ENCODE measurements around the gene SPATA1.
A peak's percentile ranks its signal among the peaks of the same experiment; 100 is the strongest.
"Not testable (repeated sequence)": the region's sequence is repeated elsewhere in the genome, so short reads cannot be mapped to it uniquely, and the experiment has no call there.

SPATA1 gene

DNA sequence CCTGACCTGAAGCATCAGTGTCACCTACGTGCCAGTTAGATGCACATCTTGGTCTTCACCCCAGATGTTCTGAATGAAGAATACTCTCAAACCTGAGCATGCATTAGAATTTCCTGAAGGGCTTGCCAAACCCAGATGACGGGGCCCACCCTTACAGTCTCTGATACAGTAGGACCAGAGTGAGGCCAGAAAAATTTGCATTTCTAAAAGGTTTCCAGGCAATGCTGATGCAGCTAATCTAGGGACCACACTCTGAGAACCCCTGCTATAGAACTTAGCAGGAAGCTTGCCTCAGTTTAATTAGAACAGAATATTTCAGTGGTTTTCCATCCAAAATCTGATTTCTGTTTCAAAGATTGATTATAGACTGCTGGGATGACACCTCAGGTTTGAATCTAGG is 77.9 kb downstream of the SPATA1 start:
- DNase-seq (ENCODE audit: low read depth, low spot score): no peak
- H3K27ac ChIP-seq: no peak overlapping the region

DNA sequence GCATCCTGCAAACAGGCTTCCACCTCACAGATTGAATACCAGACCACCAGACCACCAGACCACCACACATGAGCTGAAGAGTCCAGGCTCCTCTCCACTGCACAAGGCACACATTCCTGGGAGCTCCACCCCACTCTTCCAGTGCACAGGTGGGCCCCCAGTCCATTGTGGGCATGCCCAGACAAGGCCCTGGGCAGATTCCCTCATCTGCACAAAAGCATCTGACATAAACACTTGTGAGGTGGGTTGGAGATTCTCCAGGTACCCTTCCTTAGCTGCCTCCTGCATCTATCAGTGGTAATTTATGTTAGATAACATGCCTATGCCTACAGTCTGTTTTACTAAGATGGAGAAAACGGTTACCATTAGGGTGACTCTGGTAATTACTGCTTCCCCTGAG is 79.6 kb downstream of the SPATA1 start:
- DNase-seq (ENCODE audit: low read depth, low spot score): no peak

DNA sequence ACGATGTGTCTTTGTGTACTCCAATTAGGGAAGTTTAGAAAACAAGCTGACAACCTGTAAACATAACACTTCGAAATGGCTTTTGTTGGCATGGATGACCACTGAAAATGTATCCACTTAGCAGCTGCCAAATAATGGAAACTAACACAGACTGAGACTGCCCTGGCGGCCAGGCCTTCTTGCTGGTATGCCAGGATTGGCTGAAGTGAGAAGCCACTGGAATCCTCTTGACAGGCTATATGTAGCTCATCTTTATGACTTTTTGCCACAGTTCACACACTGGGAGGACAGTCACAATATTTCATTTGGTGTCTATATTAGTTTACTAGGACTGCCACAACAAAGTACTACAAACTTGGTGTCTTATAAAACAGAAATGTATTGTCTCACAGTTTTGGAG is 80.9 kb downstream of the SPATA1 start:
- no peak for DNase-seq (ENCODE audit: low read depth, low spot score)

More for the DNA sequence above, 79.6 kb downstream of the SPATA1 start:
- H3K27ac ChIP-seq: no peak overlapping the region

GRCh38 chr1:84594959-84595358 is 88.8 kb downstream of the SPATA1 start:
- not testable (repeated sequence) for DNase-seq (ENCODE audit: low read depth, low spot score); H3K27ac ChIP-seq

More for the DNA sequence above, 80.9 kb downstream of the SPATA1 start:
- no peak overlapping the region for H3K27ac ChIP-seq

GRCh38 chr1:84597011-84597410 is 90.8 kb downstream of the SPATA1 start:
- no peak overlapping the region for H3K27ac ChIP-seq
- no peak for DNase-seq (ENCODE audit: low read depth, low spot score)

GRCh38 chr1:84598418-84598817 is 92.2 kb downstream of the SPATA1 start:
- no peak for DNase-seq (ENCODE audit: low read depth, low spot score)

GRCh38 chr1:84598846-84599741 is 92.9 kb downstream of the SPATA1 start:
- H3K27ac ChIP-seq: peak overlapping the region; percentile 48
- peak; percentile 52 for DNase-seq (ENCODE audit: low read depth, low spot score)

More at GRCh38 chr1:84598418-84598817, 92.2 kb downstream of the SPATA1 start:
- no peak overlapping the region for H3K27ac ChIP-seq

DNA sequence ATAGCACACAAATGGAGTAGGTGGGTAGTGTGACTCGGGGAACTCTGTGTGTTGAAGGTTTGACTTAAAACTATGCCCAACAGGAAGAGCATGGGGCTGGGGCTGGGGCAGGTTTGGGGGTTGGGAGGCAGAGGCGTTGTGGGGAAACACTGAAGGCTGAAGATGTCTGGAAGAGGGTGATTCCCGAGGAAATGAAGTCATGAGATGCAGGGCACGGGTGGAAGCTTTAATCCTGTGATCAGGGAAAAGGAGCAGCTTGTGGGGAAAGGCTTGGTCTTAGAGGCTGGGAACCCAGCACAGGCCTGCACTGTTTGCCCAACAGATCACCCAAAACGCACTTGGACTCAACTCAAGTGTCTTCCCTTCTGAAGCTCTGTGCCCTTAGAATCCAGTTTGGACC is 94.6 kb downstream of the SPATA1 start:
- H3K27ac ChIP-seq: no peak overlapping the region
- no peak for DNase-seq (ENCODE audit: low read depth, low spot score)

- peak overlapping the region; percentile 54 for H3K27ac ChIP-seq
- no peak for DNase-seq (ENCODE audit: low read depth, low spot score)
These were observed 97.0 kb downstream of the SPATA1 start for GRCh38 chr1:84603223-84603622.

DNA sequence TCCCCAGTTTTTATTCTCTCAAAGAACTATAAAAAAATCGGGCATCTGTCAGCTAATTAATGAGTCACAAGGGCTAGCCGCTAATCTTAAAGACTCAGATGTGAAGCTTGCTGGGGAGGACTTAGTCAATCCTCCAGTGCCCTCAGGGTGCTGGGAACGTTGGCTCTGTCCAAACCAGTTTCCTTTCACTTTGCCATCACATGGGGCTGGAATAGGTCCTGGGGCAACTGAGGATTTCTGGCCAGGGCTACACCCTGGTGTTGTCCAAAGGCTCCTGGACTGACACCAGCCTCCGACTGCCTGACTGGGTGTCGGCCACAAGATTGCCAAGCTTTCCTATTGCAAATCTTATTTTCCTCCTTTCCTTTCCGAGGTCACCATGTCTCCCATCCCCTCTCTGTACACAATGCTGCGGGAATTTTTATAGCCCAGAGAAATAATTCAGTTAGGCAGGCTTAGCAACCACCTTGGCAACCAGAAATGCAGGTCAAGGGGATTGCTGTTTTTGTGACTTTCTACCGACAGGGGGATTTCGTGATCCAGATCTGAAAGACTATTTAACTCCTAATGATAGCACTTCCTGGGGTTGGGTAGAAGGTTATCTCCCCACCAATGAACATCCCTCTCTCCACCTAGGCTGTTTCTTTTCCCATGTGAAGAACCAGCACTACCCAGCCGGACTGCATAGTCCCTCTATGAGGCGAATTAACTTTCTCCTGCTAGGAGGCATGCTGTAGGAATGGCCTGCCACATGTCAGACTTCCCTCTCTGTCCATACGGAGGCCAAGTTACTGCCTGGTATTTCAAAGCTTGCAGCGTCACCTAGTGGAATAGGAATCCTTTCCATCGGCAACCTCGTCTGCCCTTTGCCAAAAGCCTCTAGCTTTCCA is 98.0 kb downstream of the SPATA1 start:
- peak overlapping the region; percentile 54 for H3K27ac ChIP-seq
- DNase-seq (ENCODE audit: low read depth, low spot score): peak; percentile 88

DNA sequence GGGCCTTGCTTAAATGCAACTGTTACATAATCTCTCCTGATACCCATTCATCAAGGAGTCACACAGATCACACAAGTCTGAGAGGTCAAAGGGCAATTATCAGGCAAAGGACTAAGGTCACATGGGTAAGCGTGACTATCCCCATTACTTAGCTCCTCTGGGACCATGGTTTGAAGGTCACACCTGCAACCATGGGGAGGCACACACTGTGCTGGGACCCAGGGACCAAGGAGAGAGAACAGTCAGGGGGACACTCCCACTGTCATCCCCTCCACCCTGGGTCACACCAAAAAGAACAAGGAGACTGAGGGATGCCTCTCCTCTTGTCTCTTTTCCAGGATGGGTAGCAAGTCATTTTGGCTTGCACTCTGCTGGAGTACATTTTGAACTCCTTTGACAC is 99.0 kb downstream of the SPATA1 start:
- DNase-seq (ENCODE audit: low read depth, low spot score): no peak
- H3K27ac ChIP-seq: no peak overlapping the region

GRCh38 chr1:84606977-84607376 is 100.8 kb downstream of the SPATA1 start:
- DNase-seq (ENCODE audit: low read depth, low spot score): no peak
- no peak overlapping the region for H3K27ac ChIP-seq

- no peak for DNase-seq (ENCODE audit: low read depth, low spot score)
- no peak overlapping the region for H3K27ac ChIP-seq
These were observed 104.9 kb downstream of the SPATA1 start for GRCh38 chr1:84611091-84611490.

DNA sequence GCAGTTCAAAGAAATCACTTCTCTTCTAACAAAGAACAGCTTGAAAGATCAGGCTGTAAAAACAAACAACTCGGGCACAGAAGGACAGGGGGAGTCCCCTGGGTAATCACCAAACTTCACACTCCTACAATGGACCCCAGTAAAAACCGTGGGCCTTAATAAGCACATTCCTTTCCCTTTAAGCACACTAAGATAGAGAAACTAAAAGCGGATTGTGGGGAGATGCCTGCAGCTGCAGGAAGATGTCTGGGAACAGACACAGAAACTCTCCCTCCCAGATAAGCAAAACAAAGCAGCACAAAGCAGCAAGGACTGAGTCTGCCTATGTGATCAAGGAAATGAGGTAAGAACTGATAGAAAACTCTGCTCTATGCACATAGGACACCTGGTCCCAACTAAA is 105.6 kb downstream of the SPATA1 start:
- no peak for DNase-seq (ENCODE audit: low read depth, low spot score)
- H3K27ac ChIP-seq: no peak overlapping the region

- no peak overlapping the region for H3K27ac ChIP-seq
- no peak for DNase-seq (ENCODE audit: low read depth, low spot score)
These were observed 106.8 kb downstream of the SPATA1 start for GRCh38 chr1:84613026-84613425.

- no peak overlapping the region for H3K27ac ChIP-seq
- DNase-seq (ENCODE audit: low read depth, low spot score): no peak
These were observed 107.7 kb downstream of the SPATA1 start for GRCh38 chr1:84613887-84614286.

DNA sequence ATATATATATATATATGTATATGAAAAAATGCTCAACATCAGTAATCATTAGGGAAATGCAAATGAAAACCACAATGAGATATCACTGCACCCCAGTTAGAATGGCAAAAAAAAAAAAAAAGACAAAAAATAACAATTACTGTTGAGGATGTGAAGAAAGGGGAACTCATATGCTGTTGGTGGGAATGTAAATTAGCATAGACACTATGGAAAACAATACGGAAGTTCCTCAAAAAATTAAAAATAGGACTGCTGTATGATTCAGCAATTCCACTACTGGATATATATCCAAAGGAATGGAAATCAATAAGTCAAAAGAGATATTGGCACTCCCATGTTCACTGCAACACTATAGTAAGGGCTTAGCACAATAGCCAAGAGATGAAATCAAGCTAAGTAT is 109.6 kb downstream of the SPATA1 start:
- H3K27ac ChIP-seq: no peak overlapping the region
- no peak for DNase-seq (ENCODE audit: low read depth, low spot score)
